Pancreas (tissue), 10 donors: Measurements from ENCODE around the gene COG4. TPM values are rescaled to one million over a fixed set of nuclear protein-coding genes. Genes with fewer than 3 reads are reported as not detected.

Experiments
- ATAC-seq, 4 donors: fragments of 200-7000 bp; cut with Tn5 transposase; one replicate each; pipeline versions ENCODE4 v1.8.0 to v1.9.1; 2020; ENCODE audit warnings: mild to moderate bottlenecking in 4 of 4, moderate library complexity in 4 of 4
- DNase-seq, 6 donors: peaks; one replicate each; pipeline ENCODE4 v3.0.0-alpha.2; 2020
- FAIRE-seq: peaks from 2 replicates; lab custom pipeline; 2012; peaks lifted over from hg19 to GRCh38; lab: Jason Lieb, UNC
- H3K27ac ChIP-seq, 4 donors: fragments of 200-600 bp; sonication (generic); 1 replicate in 3 of 4; 2 replicates in 1 of 4; pipeline versions ENCODE4 v1.5.0 to v1.8.0; 2020
- H3K27me3 ChIP-seq, 4 donors: fragments of 200-600 bp; one replicate each; pipeline ENCODE4 v1.8.0; 2021
- H3K36me3 ChIP-seq, 3 donors: fragments of 200-600 bp; sonication (generic) in 1 of 3; one replicate each; pipeline versions ENCODE4 v1.5.0 to v1.8.0; 2020 to 2021
- H3K4me1 ChIP-seq, 3 donors: fragments of 200-600 bp; one replicate each; pipeline ENCODE4 v1.8.0; 2021
- H3K4me3 ChIP-seq, 4 donors: fragments of 200-600 bp; sonication (generic) in 2 of 4; one replicate each; pipeline versions ENCODE4 v1.5.0 to v1.8.0; 2020 to 2021
- H3K9me3 ChIP-seq, 4 donors: fragments of 200-600 bp; one replicate each; pipeline ENCODE4 v1.8.0; 2021
- WGBS, 2 donors: extraction: QIAGEN DNeasy Blood & Tissue Kit; methylation state at CpG; one replicate each; pipeline ENCODE4 v1.1.7; 2013; 5-methylcytosine and 5-hydroxymethylcytosine counted together
- intact Hi-C, 3 donors: fragments of 100-400 bp; cut with DNase I; formaldehyde crosslinking; loops; one replicate each; pipeline versions ENCODE4 v1.11.1 to v1.14.2; 2022
- polyA plus RNA-seq, 2 donors: library from polyadenylated mRNA; stranded (reverse); fragments of 200-250 nt; gene quantifications; one replicate each; pipeline ENCODE4 v1.2.3, GENCODE V29; 2013
- total RNA-seq, 6 donors: library from RNA; stranded (reverse); fragmentation: NEBNext Ultra II Directional in 4 of 6; extraction: Animal tissue kit (Norgen Biotek cat#: 25700) in 4 of 6; gene quantifications; one replicate each; pipeline versions ENCODE4 v1.2.1 to v1.2.4, GENCODE V29; 2021 to 2023
- TF ChIP-seq, protein P1 (sequence below), 4 donors: fragments of 200-600 bp; sonication (generic) in 3 of 4; IDR thresholded peaks; one replicate each; pipeline versions ENCODE4 v1.5.0 to v1.8.0; 2021; ENCODE audit warnings: antibody characterized with exemption in 4 of 4
- donor health status: healthy with polysubstance abuse.
- donor health status: DM: no; HTN: no; CAD: no; lungs with moderate emphysema.
- donor health status: DM: no; HTN: no; CAD: no.
- donor health status: control.
- donor health status: control.
- donor health status: Bipolar disorder and iron deficiency.
- donor health status: DM: yes; HTN: yes; CAD: no.
- donor health status: DM: no; HTN: no; CAD: no.
- donor health status: DM: no; HTN: no; CAD: no.
- donor health status: DM: yes; HTN: yes; CAD: no.

COG4 gene
- total and polyA plus RNA-seq, 8 donors: 12.3 to 56.4 (median 19.3) TPM

DNA sequence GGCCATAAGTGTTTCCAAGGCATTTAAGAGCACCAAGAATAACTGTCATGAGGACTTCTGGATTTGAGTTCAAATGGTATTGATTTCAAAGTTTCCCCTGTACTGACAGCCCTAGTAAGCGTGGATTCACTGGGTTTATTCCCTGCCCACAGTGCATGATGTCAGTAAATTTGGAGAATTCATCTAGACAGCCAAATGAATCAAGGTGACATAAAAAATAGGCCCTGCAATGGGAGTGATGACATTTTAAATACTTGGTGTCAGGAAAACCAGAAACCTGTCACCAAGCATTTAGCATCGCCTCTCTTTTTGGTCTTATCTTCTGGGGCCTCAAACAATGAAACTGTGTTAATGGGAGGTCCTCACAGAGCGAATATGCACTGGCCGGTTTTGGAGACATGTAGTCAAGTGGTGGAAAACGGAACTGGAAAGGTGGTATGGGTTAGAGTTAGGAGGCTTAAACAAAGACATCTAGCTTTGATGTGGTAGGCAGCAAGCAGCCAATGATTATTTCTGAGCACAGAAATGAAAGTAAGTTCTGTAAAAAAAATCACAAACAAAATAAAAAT, 29.1 kb downstream of the COG4 start:
- Histone ChIP-seq H3K27ac (no peak overlapping the region), H3K36me3 (peaks cover 0 to 47% (median 9%) of the 10 kb centered on the region in 3 donors), H3K4me3 (no peak overlapping the region), H3K9me3 (no peaks in the 10 kb centered on the region), H3K4me1 (no peaks in the 10 kb centered on the region), H3K27me3 (no peaks in the 10 kb centered on the region)
- 75 to 77% methylated on average over 5 of the region's 5 CpGs for WGBS, 2 donors
- TF ChIP-seq, protein P1, sequence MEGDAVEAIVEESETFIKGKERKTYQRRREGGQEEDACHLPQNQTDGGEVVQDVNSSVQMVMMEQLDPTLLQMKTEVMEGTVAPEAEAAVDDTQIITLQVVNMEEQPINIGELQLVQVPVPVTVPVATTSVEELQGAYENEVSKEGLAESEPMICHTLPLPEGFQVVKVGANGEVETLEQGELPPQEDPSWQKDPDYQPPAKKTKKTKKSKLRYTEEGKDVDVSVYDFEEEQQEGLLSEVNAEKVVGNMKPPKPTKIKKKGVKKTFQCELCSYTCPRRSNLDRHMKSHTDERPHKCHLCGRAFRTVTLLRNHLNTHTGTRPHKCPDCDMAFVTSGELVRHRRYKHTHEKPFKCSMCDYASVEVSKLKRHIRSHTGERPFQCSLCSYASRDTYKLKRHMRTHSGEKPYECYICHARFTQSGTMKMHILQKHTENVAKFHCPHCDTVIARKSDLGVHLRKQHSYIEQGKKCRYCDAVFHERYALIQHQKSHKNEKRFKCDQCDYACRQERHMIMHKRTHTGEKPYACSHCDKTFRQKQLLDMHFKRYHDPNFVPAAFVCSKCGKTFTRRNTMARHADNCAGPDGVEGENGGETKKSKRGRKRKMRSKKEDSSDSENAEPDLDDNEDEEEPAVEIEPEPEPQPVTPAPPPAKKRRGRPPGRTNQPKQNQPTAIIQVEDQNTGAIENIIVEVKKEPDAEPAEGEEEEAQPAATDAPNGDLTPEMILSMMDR (IDR thresholded peaks at IDR 0.05): no peak
- no peak for ATAC-seq
- DNase-seq: no peak
- no peak for FAIRE-seq
- intact Hi-C loops: no loop called here

DNA sequence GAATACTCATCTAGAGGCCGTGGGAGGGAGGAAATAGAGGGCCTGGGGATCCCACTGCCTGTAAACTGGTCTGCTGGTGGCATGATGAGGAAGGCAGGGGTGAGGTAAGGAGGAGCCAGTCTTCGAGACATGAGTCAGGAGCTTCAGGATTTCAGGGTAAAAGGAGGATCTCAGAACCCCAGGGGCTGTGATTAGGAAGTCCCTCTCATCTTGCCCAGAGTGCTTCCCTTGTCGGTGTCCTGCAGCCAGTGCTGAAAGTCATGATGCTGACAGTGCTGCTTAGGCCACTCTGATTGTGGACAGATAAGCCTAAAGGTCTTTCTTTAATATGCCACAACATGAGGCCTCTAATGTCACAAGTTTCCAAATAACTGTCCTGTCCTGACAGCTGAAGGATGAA, 29.6 kb downstream of the COG4 start:
- TF ChIP-seq, protein P1 (IDR thresholded peaks at IDR 0.05): no peak
- H3K27me3 ChIP-seq: no peaks in the 10 kb centered on the region
- intact Hi-C loops: no loop called here
- peaks cover 0 to 45% (median 9%) of the 10 kb centered on the region in 3 donors for H3K36me3 ChIP-seq
- 93 to 98% methylated on average over 3 of the region's 3 CpGs for WGBS, 2 donors
- FAIRE-seq (no peak), DNase-seq (no peak), ATAC-seq (no peak)
- no peak overlapping the region for H3K27ac ChIP-seq
- no peaks in the 10 kb centered on the region for H3K4me1 ChIP-seq
- no peak overlapping the region for H3K4me3 ChIP-seq
- no peaks in the 10 kb centered on the region for H3K9me3 ChIP-seq

DNA sequence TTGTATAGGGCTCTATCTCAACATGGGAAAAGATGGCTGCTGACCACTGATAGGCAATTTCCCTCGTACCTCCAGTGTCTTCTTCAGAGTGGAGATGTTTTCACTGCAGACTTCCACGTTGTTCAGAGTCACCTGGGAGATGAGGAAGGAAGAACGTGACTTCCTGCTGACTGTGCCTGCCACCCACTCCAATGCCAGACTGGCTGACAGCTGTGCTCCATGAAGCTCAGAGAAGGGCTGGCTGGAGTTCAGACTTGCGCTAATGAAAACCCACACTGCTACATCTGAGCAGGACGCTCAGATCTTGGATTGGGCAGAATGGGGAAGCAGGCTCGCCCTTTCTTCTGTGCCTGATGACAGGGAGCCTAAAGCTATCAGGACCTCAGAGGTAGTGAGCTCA, 33.1 kb downstream of the COG4 start:
- intact Hi-C loops: no loop called here
- Histone ChIP-seq H3K36me3 (peaks cover 0 to 27% (median 4%) of the 10 kb centered on the region in 3 donors), H3K27me3 (no peaks in the 10 kb centered on the region), H3K4me1 (no peaks in the 10 kb centered on the region), H3K4me3 (no peak overlapping the region), H3K9me3 (no peaks in the 10 kb centered on the region), H3K27ac (no peak overlapping the region)
- TF ChIP-seq, protein P1 (IDR thresholded peaks at IDR 0.05): no peak
- FAIRE-seq (no peak), DNase-seq (no peak), ATAC-seq (peak in 2 of 4 donors; percentile 65 to 72)
- WGBS, 2 donors: 80 to 81% methylated on average over 6 of the region's 6 CpGs

DNA sequence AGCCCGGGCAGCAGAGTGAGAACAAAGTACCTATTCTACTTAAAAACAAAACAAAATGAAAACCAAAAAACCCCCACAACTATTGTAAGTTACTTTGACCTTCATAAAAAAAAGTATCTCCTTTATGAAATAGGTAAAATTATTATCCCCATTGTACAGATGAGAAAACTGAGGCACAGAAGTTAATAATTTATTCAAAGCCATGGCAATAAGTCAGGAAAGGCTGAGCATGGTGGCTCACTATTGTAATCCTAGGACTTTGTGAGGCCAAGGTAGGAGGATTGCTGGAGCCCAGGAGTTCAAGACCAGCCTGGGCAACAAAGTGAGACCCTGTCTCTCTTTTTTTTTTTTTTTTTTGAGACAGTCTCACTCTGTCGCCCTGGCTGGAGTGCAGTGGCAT, 38.5 kb downstream of the COG4 start:
- ATAC-seq: no peak
- H3K4me3 ChIP-seq: no peak overlapping the region
- TF ChIP-seq, protein P1 (IDR thresholded peaks at IDR 0.05): no peak
- no peaks in the 10 kb centered on the region for H3K4me1 ChIP-seq
- H3K27me3 ChIP-seq: no peaks in the 10 kb centered on the region
- no peaks in the 10 kb centered on the region for H3K9me3 ChIP-seq
- no peak overlapping the region for H3K27ac ChIP-seq
- peaks cover 0 to 28% (median 4%) of the 10 kb centered on the region in 3 donors for H3K36me3 ChIP-seq
- DNase-seq: no peak
- 94 to 95% methylated on average over 2 of the region's 2 CpGs for WGBS, 2 donors
- no peak for FAIRE-seq
- intact Hi-C loops: no loop called here

DNA sequence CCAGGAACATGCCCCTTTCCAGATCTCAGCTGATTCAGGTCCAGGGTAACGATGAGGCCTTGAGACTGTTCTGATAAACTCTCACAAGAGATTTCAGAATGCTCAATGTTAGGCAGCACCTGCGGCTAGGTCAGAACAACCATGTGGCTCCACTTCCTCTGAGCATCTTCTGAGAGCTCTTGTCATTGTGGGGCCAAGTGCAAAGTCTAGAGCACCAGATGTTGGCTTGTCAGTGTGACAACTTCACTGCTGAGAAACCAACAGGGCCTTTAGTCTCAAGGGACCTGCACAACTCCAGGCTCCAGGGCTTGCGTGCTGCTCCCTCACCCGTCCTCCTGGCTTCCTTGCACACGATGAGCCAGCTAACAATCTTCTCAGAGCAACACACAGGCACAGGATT, 39.9 kb downstream of the COG4 start:
- WGBS, 2 donors: 83 to 87% methylated on average over 5 of the region's 5 CpGs
- H3K36me3 ChIP-seq: peaks cover 0 to 25% (median 0%) of the 10 kb centered on the region in 3 donors
- no peak overlapping the region for H3K4me3 ChIP-seq
- no peaks in the 10 kb centered on the region for H3K4me1 ChIP-seq
- H3K9me3 ChIP-seq: no peaks in the 10 kb centered on the region
- no peaks in the 10 kb centered on the region for H3K27me3 ChIP-seq
- FAIRE-seq (no peak), ATAC-seq (no peak), DNase-seq (no peak)
- intact Hi-C loops: no loop called here
- TF ChIP-seq, protein P1 (IDR thresholded peaks at IDR 0.05): no peak
- no peak overlapping the region for H3K27ac ChIP-seq
